ENCODE results near the gene NAALADL2.

Gene NAALADL2

DNA sequence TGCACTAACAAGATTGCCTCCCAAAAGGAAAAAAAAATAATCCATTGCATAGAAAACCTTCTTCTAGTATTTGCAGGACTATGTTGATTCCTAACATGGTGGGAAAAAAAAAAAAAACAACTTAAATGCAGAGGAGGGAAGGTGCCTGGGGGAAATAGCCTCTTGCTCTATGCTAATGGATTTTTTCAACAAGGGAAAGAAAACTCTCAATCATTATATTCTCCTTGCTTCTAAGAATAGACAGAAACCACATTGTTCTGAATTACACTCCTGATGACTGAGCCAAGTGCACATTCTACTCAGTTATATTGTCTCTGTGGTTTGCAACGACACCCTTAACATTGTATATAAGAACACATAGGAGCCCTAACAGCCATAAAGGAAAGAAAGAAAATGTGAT is 760.2 kb downstream of the NAALADL2 start:
- Mint-ChIP-seq H3K4me1 (ENCODE audit: low read depth) (no peaks in the 10 kb centered on the region), H3K27ac (no peak overlapping the region), H3K9me3 (peaks cover 7% of the 10 kb centered on the region), H3K4me3 (no peak overlapping the region), H3K36me3 (ENCODE audit: low read depth) (no peaks in the 10 kb centered on the region), H3K27me3 (no peaks in the 10 kb centered on the region)

GRCh38 chr3:175620093-175620492 is 761.0 kb downstream of the NAALADL2 start:
- H3K27ac Mint-ChIP-seq, result no peak overlapping the region
- H3K4me1 Mint-ChIP-seq (ENCODE audit: low read depth), result no peaks in the 10 kb centered on the region
- no peaks in the 10 kb centered on the region for H3K36me3 Mint-ChIP-seq (ENCODE audit: low read depth)
- no peaks in the 10 kb centered on the region for H3K27me3 Mint-ChIP-seq
- no peak overlapping the region for H3K4me3 Mint-ChIP-seq
- peaks cover 7% of the 10 kb centered on the region for H3K9me3 Mint-ChIP-seq

- H3K36me3 Mint-ChIP-seq (ENCODE audit: low read depth), result no peaks in the 10 kb centered on the region
- no peaks in the 10 kb centered on the region for H3K4me1 Mint-ChIP-seq (ENCODE audit: low read depth)
- H3K27me3 Mint-ChIP-seq, result no peaks in the 10 kb centered on the region
- H3K9me3 Mint-ChIP-seq, result peaks cover 7% of the 10 kb centered on the region
- no peak overlapping the region for H3K27ac Mint-ChIP-seq
- no peak overlapping the region for H3K4me3 Mint-ChIP-seq
Measured at GRCh38 chr3:175620532-175620931, 761.4 kb downstream of the NAALADL2 start.

- no peak overlapping the region for H3K4me3 Mint-ChIP-seq
- no peak overlapping the region for H3K27ac Mint-ChIP-seq
- peaks cover 5% of the 10 kb centered on the region for H3K9me3 Mint-ChIP-seq
- H3K4me1 Mint-ChIP-seq (ENCODE audit: low read depth), result no peaks in the 10 kb centered on the region
- no peaks in the 10 kb centered on the region for H3K27me3 Mint-ChIP-seq
- H3K36me3 Mint-ChIP-seq (ENCODE audit: low read depth), result no peaks in the 10 kb centered on the region
Measured at GRCh38 chr3:175640958-175641357, 781.8 kb downstream of the NAALADL2 start.

GRCh38 chr3:175646865-175647264 is 787.7 kb downstream of the NAALADL2 start:
- H3K9me3 Mint-ChIP-seq, result peaks cover 5% of the 10 kb centered on the region
- no peaks in the 10 kb centered on the region for H3K27me3 Mint-ChIP-seq
- H3K36me3 Mint-ChIP-seq (ENCODE audit: low read depth), result no peaks in the 10 kb centered on the region
- H3K27ac Mint-ChIP-seq, result no peak overlapping the region
- no peaks in the 10 kb centered on the region for H3K4me1 Mint-ChIP-seq (ENCODE audit: low read depth)
- H3K4me3 Mint-ChIP-seq, result no peak overlapping the region

DNA sequence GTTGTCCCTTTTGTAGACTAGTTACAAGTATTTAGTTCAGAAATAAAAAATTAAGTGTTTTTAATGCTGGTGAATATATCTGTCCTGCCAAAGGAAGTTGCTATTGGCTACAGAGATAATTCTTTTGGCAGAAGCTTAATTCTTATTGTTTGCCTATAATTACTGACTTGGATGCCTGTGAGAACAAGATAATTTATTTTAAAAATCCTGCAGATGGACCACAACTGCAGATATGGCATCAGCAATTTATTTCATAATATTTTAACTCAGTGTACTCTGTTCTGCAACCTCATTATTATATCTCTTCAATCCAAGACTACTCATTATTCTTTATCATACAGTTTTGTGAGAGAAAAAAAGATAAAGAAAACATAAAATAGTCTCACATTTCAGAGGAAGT is 789.8 kb downstream of the NAALADL2 start:
- H3K27me3 Mint-ChIP-seq, result no peaks in the 10 kb centered on the region
- H3K27ac Mint-ChIP-seq, result no peak overlapping the region
- H3K36me3 Mint-ChIP-seq (ENCODE audit: low read depth), result no peaks in the 10 kb centered on the region
- no peak overlapping the region for H3K4me3 Mint-ChIP-seq
- H3K4me1 Mint-ChIP-seq (ENCODE audit: low read depth), result no peaks in the 10 kb centered on the region
- peaks cover 5% of the 10 kb centered on the region for H3K9me3 Mint-ChIP-seq

DNA sequence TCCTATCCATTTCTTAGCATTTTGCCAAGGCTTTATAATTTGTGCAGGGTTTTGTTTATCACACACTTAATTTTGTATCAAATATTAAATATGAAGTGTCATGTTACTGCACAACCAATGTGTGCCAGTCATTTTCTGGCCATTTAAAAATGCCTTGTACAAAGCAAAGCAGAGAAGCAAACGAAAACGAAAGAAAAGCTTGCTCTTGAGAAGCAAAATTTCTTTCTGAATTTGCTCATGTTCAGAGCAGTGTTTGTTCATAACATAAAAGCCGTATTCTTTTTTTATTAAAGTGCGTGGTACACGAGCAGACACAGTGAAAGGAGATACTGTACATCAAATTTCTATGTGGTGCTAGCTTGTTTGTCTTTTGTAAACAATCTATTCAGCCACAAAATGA is 792.6 kb downstream of the NAALADL2 start:
- Mint-ChIP-seq H3K4me1 (ENCODE audit: low read depth) (no peaks in the 10 kb centered on the region), H3K4me3 (no peak overlapping the region), H3K36me3 (ENCODE audit: low read depth) (no peaks in the 10 kb centered on the region), H3K9me3 (peaks cover 2% of the 10 kb centered on the region), H3K27me3 (no peaks in the 10 kb centered on the region), H3K27ac (no peak overlapping the region)

DNA sequence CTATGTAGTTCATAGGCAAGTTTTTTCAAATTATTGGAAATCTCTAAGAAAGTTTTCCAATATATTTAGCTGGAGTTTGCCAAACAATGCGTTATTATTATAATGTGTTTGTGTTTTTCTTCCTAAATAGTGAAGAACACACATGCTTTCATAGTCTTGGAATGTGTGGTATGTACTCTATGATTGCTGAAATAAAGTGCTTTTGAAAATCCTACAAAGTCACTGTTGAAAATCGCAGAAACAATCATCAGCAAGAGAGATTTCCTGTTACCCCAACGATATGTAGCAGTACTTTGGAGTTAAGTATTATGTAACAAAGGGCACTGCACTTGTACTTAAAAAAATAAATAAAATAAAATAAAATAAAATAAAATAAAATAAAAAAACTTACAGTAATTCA is 796.2 kb downstream of the NAALADL2 start:
- no peak overlapping the region for H3K27ac Mint-ChIP-seq
- peaks cover 3% of the 10 kb centered on the region for H3K9me3 Mint-ChIP-seq
- H3K4me1 Mint-ChIP-seq (ENCODE audit: low read depth), result no peaks in the 10 kb centered on the region
- no peaks in the 10 kb centered on the region for H3K27me3 Mint-ChIP-seq
- H3K4me3 Mint-ChIP-seq, result no peak overlapping the region
- H3K36me3 Mint-ChIP-seq (ENCODE audit: low read depth), result no peaks in the 10 kb centered on the region

DNA sequence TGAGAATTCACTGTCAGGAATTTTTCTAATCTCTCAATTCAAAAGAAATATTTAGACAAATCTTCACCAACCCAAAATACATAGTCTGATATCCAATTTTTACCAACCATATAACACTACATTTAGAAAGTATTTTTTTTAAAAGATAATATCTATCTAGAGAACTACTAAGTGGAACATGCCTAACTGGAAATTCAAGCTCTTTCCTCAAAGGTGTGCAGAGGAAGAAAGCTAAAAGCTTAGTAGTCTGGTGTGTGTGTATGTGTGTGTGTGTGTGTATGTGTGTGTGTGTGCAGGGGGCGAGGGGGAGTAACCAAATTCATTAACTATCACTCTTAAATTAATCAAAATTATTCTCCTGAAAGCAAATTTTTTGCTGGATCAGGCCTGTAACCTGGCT is 797.3 kb downstream of the NAALADL2 start:
- Mint-ChIP-seq H3K27ac (no peak overlapping the region), H3K4me3 (no peak overlapping the region), H3K4me1 (ENCODE audit: low read depth) (no peaks in the 10 kb centered on the region), H3K36me3 (ENCODE audit: low read depth) (no peaks in the 10 kb centered on the region), H3K27me3 (no peaks in the 10 kb centered on the region), H3K9me3 (peaks cover 6% of the 10 kb centered on the region)

GRCh38 chr3:175659670-175660350 is 800.7 kb downstream of the NAALADL2 start:
- Mint-ChIP-seq H3K4me3 (no peak overlapping the region), H3K27ac (no peak overlapping the region), H3K36me3 (ENCODE audit: low read depth) (no peaks in the 10 kb centered on the region), H3K27me3 (no peaks in the 10 kb centered on the region), H3K4me1 (ENCODE audit: low read depth) (no peaks in the 10 kb centered on the region), H3K9me3 (peaks cover 9% of the 10 kb centered on the region)

GRCh38 chr3:175662815-175663214 is 803.7 kb downstream of the NAALADL2 start:
- no peak overlapping the region for H3K4me3 Mint-ChIP-seq
- H3K27me3 Mint-ChIP-seq, result no peaks in the 10 kb centered on the region
- no peak overlapping the region for H3K27ac Mint-ChIP-seq
- H3K36me3 Mint-ChIP-seq (ENCODE audit: low read depth), result no peaks in the 10 kb centered on the region
- peaks cover 9% of the 10 kb centered on the region for H3K9me3 Mint-ChIP-seq
- H3K4me1 Mint-ChIP-seq (ENCODE audit: low read depth), result no peaks in the 10 kb centered on the region

GRCh38 chr3:175664911-175665310 is 805.8 kb downstream of the NAALADL2 start:
- Mint-ChIP-seq H3K27me3 (no peaks in the 10 kb centered on the region), H3K9me3 (peaks cover 10% of the 10 kb centered on the region), H3K36me3 (ENCODE audit: low read depth) (no peaks in the 10 kb centered on the region), H3K4me1 (ENCODE audit: low read depth) (no peaks in the 10 kb centered on the region), H3K27ac (no peak overlapping the region), H3K4me3 (no peak overlapping the region)

DNA sequence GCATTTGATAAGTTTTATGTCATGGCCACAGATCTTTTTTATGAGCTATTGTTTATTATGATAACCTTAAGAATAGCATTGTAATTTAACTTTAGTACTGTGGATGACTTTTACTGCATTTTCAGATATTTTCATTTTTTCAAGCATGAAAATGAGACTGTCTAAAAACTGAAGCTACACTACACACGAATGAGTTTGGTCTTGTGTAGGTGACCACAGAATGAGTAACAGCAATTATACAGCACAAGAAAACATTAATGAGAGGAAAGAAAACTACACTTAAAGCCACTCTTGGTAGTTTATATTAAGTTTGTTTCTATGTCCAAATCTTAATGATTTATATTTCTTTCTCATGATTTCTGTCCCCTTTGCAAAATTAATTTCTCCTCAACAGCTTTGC is 809.2 kb downstream of the NAALADL2 start:
- no peak overlapping the region for H3K4me3 Mint-ChIP-seq
- no peaks in the 10 kb centered on the region for H3K4me1 Mint-ChIP-seq (ENCODE audit: low read depth)
- H3K9me3 Mint-ChIP-seq, result peaks cover 4% of the 10 kb centered on the region
- no peak overlapping the region for H3K27ac Mint-ChIP-seq
- H3K27me3 Mint-ChIP-seq, result no peaks in the 10 kb centered on the region
- no peaks in the 10 kb centered on the region for H3K36me3 Mint-ChIP-seq (ENCODE audit: low read depth)

DNA sequence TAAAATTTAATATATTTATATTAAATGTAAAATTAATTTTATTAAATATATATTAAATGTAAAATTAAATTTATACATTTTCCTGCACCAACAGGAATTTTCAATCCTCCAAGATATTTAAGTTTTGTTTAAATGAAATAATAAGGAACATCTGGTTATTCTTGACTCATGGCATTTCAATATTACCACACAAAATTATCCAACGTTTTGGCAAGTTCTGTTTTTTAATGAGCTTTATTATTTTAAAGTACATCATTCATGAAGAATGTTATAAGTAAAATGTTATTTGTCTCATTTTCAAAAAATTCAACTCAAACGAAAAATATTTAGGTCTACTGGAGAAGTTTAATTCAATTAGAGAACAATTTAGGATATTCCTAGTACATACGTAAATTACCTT is 811.4 kb downstream of the NAALADL2 start:
- H3K4me1 Mint-ChIP-seq (ENCODE audit: low read depth), result no peaks in the 10 kb centered on the region

DNA sequence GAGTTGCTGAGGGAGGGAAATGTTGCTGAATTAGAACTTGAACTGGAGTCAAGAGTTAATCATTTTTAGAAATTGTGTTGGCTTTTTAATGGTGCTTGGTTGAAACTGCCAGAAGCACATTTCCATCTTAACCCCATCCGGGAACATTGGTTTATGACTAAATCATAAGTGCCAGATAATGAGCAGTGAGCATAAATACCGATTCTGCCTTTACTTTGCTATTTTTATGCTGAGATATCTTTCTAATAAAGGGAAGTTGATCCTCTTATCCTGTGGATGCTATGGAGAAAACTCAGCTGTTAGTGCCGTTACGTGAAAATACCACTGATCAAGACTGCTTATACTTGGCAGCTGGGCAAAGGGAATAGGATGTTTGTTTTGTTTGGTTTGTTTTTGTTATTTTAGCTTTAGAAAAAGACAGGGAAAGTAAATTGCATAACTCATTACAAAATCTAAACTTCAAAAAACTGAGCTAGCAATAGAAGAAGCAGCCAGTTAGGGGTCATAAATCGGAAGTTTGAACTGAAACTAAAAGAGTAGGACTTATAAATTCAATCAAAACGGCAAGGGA is 813.1 kb downstream of the NAALADL2 start:
- Mint-ChIP-seq H3K4me1 (ENCODE audit: low read depth) (no peaks in the 10 kb centered on the region), H3K4me3 (no peak overlapping the region), H3K27me3 (no peaks in the 10 kb centered on the region)

More for the DNA sequence above, 811.4 kb downstream of the NAALADL2 start:
- peaks cover 8% of the 10 kb centered on the region for H3K9me3 Mint-ChIP-seq
- no peak overlapping the region for H3K27ac Mint-ChIP-seq
- no peaks in the 10 kb centered on the region for H3K36me3 Mint-ChIP-seq (ENCODE audit: low read depth)
- no peak overlapping the region for H3K4me3 Mint-ChIP-seq
- no peaks in the 10 kb centered on the region for H3K27me3 Mint-ChIP-seq

DNA sequence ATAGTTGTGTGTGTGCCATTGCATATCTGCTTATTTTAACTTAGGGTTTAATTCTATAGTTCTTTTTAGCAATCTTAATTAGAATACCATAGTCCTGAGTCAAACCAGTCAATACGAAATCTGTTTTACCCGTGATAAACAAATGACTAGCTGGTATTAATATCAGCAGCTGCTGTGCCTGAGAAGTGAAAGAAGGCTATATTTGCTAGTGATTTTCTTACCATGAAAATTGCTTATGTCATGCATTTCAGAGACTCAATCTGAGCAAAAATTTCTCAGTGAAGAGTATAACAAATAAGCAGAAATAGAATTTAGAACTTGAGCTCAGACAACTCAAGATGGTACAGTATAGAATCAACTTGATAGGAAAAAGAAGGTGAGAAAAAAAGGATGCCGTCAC is 820.4 kb downstream of the NAALADL2 start:
- Mint-ChIP-seq H3K9me3 (peaks cover 12% of the 10 kb centered on the region), H3K4me1 (ENCODE audit: low read depth) (no peaks in the 10 kb centered on the region), H3K27ac (no peak overlapping the region), H3K4me3 (no peak overlapping the region), H3K36me3 (ENCODE audit: low read depth) (no peaks in the 10 kb centered on the region), H3K27me3 (no peaks in the 10 kb centered on the region)

More for the DNA sequence above, 813.1 kb downstream of the NAALADL2 start:
- H3K36me3 Mint-ChIP-seq (ENCODE audit: low read depth), result no peaks in the 10 kb centered on the region
- H3K27ac Mint-ChIP-seq, result no peak overlapping the region
- peaks cover 9% of the 10 kb centered on the region for H3K9me3 Mint-ChIP-seq

Measured in stimulated activated naive CD8-positive, alpha-beta T cell treated with anti-CD3 and anti-CD28 coated beads, Interleukin-15, Interleukin-2, amounts not matched to agents 100 ng/mL and 50 ng/mL, for 24 hours (primary cell).